Measurements from ENCODE around the gene BAG2.

The BAG2 gene

GRCh38 chr6:57177545-57178265 is 5.6 kb downstream of the BAG2 start:
- DNase-seq = no peak

GRCh38 chr6:57180596-57180995 is 8.5 kb downstream of the BAG2 start:
- no peak for DNase-seq

GRCh38 chr6:57182017-57182432 is 9.9 kb downstream of the BAG2 start:
- no peak for DNase-seq

GRCh38 chr6:57183336-57183735 is 11.2 kb downstream of the BAG2 start:
- DNase-seq = no peak

GRCh38 chr6:57190140-57190539 is 18.0 kb downstream of the BAG2 start:
- peak; percentile 11 for DNase-seq

GRCh38 chr6:57193177-57193576 is 21.1 kb downstream of the BAG2 start:
- no peak for DNase-seq

GRCh38 chr6:57195457-57195856 is 23.3 kb downstream of the BAG2 start:
- no peak for DNase-seq

GRCh38 chr6:57198926-57199636 is 27.0 kb downstream of the BAG2 start:
- DNase-seq = no peak

GRCh38 chr6:57201718-57202117 is 29.6 kb downstream of the BAG2 start:
- no peak for DNase-seq

- no peak for DNase-seq
These were observed 33.6 kb downstream of the BAG2 start for GRCh38 chr6:57205550-57206328.

GRCh38 chr6:57207141-57207540 is 35.0 kb downstream of the BAG2 start:
- no peak for DNase-seq

- no peak for DNase-seq
These were observed 35.7 kb downstream of the BAG2 start for GRCh38 chr6:57207872-57208271.

GRCh38 chr6:57209030-57209429 is 36.9 kb downstream of the BAG2 start:
- DNase-seq = no peak

GRCh38 chr6:57210060-57210459 is 37.9 kb downstream of the BAG2 start:
- DNase-seq = no peak

- DNase-seq = no peak
These were observed 43.1 kb downstream of the BAG2 start for GRCh38 chr6:57215260-57215659.

GRCh38 chr6:57216235-57217101 is 44.3 kb downstream of the BAG2 start:
- DNase-seq = no peak

- no peak for DNase-seq
These were observed 45.1 kb downstream of the BAG2 start for GRCh38 chr6:57217270-57217669.

GRCh38 chr6:57220083-57220703 is 48.1 kb downstream of the BAG2 start:
- no peak for DNase-seq

- peak; percentile 59 for DNase-seq
These were observed 49.2 kb downstream of the BAG2 start for GRCh38 chr6:57221191-57221935.

- peak; percentile 81 for DNase-seq
These were observed 50.0 kb downstream of the BAG2 start, which contains the start of gene RAB23 for GRCh38 chr6:57221936-57222742. Gene RAB23 (minus strand): TSS chr6:57222307. CDS start chr6:57210380, 11,927 bp downstream.

- DNase-seq = no peak
These were observed 50.6 kb downstream of the BAG2 start for GRCh38 chr6:57222743-57223077.
